Epidermal melanocyte (primary cell): ENCODE data around the gene GYPB.
"Not testable (repeated sequence)": the region's sequence is repeated elsewhere in the genome, so short reads cannot be mapped to it uniquely, and the experiment has no call there.

Source experiments
- DNase-seq: peaks from one replicate; pipeline ENCODE4 v3.0.0; 2011; ENCODE audit warnings: low spot score; ENCODE audit not compliant: insufficient read length

The GYPB gene

DNA sequence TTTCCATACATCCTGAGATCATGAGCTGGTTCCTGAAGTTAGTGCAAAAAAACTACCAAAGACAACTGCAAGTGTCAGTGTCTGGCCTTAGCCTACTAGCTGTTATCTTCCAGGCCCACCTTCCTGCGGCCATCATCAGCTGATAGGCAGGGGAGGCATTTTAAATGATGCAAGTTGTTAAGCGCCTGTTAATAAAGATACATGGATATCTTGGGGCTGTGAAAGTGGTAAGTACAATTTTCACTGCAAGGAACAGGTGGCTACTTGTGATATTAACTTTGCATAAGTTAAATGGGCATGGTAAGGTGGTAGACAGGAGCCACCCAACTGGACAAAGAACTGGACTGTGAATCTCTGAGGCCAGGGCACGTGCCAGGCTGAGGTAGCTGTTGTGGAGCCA is at the start of gene GYPB:
Gene GYPB (minus strand): TSS at position 104 of the 400 bp plus-strand sequence. CDS start 93 bp downstream, at position 11.
- DNase-seq: not testable (repeated sequence)

GRCh38 chr4:144061556-144061955 is 42.4 kb upstream of the GYPB start:
- not testable (repeated sequence) for DNase-seq

- not testable (repeated sequence) for DNase-seq
These were observed 41.2 kb upstream of the GYPB start for GRCh38 chr4:144060234-144060859.

GRCh38 chr4:144056800-144057199 is 37.6 kb upstream of the GYPB start:
- no peak for DNase-seq

DNA sequence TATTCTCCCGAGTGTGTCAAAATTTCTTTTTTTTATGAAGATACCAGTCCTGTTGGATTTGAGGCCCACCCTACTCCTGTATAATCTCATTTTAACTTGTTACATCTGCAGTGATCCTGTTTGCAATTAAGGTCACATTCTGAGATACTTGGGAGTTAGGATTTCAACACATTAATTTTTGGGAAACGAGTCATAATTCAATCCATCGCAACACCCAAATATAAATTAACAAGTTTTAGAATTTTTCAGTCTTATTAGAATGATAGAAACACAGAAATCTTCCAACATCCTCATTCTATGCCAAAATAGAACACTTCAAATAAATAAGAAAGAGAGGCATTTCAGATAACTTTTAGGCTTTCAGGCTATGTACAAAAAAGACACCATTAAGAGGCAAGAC is 36.2 kb upstream of the GYPB start:
- not testable (repeated sequence) for DNase-seq

GRCh38 chr4:144051494-144051893 is 32.3 kb upstream of the GYPB start:
- DNase-seq: not testable (repeated sequence)

DNA sequence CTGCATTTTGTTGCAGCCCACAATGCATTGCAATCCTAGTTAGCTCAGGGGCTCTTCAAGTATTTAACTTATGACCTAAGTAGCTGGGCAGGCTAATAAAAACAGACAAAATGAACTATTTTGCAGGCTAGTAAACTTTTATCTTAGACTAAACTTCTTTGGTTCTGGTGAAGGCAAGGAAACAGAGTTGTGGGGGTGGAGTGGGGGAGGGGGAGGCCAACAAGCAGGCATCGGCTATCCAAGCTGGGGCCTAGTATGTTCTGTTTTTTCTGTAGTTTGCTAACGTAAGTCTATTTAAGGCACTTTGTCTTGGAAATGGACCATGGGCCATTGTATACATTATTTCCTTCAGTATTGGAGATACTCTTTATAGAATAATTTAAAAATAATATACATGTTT is 31.5 kb upstream of the GYPB start:
- not testable (repeated sequence) for DNase-seq

- DNase-seq: not testable (repeated sequence)
These were observed 30.6 kb upstream of the GYPB start for GRCh38 chr4:144049495-144050424.

GRCh38 chr4:144044936-144045335 is 25.8 kb upstream of the GYPB start:
- not testable (repeated sequence) for DNase-seq

- not testable (repeated sequence) for DNase-seq
These were observed 13.4 kb upstream of the GYPB start for GRCh38 chr4:144032580-144032979.

GRCh38 chr4:144031875-144032274 is 12.7 kb upstream of the GYPB start:
- not testable (repeated sequence) for DNase-seq

DNA sequence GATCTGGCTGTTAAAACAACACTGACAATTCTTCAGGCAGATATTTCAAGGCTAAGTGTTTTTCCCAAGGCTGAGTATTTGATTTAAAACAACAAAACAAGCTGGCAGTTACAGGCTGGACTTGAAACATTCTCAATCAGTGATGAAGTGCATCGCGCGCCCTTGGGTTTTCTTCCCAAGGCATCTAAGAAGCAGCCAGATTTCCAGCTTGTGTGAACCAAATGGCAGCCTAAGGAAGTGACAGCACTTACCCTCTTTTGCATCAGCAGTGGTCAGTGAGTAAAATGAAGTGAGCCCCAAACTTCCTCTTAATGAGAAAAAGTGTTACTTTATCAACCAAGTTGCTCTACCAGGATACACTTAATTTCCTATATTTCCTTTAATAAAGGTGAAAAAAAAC is 12.2 kb upstream of the GYPB start:
- not testable (repeated sequence) for DNase-seq

GRCh38 chr4:144030708-144031107 is 11.5 kb upstream of the GYPB start:
- DNase-seq: not testable (repeated sequence)

GRCh38 chr4:144026682-144027081 is 7.5 kb upstream of the GYPB start:
- DNase-seq: not testable (repeated sequence)

DNA sequence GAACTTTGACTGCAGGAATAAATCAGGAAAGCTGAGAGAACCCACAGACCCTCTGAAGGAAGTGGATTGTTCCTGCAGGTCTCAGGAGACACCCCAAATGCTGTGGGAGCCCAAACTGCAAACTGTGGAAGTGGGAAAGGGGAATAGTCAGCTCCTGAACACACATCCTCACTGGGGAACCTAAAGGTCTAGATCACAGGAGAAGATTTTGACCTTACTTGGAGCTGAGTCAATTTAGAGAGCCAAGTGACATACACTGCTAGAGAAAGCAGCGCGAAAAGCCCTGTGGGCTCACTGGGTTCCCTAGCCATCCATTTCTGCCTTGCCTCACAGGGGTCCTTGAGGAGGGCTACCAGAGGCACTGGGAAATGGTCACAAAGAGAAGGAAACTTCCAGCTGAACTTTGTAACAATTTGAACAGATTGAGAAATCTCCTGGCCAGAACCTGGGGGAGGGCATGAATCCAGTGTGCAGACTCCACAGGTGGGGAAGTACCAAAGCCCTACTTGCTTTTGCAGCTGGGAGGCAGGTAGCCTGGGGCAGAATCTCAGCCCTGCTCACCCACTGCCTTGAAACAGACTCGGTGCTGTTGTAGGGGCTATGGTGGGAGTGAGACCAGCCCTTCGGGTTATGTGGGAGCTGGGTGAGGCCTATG is 5.3 kb upstream of the GYPB start:
- not testable (repeated sequence) for DNase-seq

DNA sequence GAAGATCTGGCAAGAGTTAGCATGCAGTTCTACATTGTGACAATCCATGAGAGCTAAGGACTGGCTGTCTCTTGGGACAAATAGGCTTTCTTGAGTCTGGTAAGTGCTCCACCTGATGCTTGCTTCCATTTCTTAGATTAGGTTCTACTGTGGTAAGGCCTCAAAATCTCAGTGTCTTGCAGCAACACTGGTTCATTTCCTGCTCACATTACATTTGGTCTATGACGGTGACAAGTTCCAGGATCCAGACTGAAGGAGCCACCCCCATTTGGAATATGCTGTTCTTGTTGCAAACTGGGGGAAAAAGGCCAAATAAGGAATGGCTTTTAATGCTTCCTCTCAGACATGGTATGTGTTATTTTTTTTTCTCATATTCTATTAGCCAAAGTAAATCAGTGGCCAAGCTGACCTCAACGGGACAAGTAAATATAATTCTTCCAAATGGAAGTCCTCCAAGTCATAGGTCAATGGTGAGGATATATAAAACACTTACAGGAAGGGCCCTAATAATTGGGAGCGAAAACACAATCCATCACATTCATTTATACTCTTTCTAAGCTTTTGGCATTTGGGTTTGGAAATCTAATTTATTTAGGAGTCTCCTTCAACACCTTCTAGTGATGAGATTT is 3.7 kb upstream of the GYPB start:
- not testable (repeated sequence) for DNase-seq

DNA sequence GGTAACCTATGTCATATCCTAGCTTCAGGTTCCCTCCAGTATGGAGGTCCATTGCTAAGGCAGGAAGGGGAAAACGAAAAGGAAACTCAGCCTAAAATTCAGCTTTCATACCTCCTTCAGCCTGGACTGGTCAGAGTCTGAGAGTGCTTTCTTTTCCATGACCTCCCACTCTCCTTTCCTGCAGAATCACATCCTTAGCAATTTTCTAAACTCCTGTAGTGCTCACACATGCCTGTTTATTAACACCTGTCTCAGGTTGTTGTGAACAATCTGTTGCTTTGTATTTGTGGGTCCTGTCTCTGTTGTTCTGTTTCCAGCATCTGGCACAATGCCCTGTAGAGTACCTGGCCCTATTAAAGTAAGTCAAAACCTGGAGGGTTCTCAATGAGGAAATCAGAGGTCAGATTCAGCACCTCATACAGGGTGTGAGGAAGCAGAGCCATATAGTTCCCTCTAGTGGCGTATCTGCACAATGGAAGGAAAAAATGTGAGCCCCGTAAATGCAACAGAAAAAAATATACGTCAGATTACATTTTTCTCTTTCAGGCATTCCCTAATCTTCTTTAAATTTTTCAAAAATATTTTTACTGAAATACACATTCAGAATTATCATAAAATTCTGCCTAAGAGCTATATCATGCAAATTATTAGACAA is 2.3 kb upstream of the GYPB start:
- not testable (repeated sequence) for DNase-seq

DNA sequence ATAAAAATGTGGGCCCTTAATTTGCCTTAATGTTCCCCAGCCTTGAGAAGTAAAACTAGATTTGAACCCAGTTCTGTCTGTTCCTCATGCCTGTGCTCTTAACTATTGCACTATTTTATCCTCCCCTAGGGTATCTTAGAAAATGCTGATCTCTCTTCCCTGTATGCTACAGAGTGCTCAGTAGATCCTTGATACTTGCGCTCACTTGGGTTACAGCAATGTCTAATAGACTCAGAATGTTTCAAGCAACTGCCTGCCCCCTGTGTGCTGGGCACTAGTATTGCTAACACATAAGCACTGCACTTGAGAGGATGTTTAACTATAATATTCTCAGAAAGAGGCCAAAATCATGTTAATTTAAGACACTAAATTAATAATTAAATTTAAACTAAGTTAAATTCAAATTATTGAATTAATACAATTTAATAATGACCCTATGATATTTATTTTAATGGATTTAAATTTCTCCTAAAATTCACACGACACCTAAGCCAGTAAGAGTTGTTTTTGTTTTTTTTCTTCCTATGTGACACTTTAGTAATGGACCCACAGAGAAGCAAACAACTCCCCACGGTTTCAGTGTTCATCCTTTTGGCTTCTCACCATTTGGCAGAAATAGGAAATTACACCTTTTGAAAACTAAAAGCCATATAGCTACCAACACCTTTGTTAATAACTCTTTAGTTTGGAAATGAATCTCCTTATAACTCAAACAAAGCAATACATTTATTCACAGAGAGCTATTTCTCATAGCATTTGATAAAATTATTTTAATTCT is 768 bp downstream of the GYPB start:
- not testable (repeated sequence) for DNase-seq

DNA sequence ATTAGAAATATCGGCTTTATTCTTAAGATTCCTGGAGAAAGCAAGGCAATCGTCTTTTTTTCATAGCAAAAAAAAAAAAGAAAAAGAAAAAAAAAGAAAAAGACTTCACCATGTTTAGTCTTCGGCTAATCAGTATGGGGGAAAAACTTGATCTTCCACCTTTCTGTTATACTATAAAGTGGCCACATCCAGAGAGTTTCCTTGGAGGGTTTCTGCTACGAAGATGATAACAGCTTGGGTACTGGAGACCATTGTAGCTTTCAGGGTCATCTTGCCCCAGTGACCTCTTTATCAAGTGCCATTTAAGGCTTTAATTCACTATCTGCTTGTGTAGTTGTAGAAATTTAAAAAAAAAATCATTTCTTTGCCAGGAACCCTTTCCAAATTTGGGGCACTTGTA is 1.9 kb downstream of the GYPB start:
- not testable (repeated sequence) for DNase-seq

DNA sequence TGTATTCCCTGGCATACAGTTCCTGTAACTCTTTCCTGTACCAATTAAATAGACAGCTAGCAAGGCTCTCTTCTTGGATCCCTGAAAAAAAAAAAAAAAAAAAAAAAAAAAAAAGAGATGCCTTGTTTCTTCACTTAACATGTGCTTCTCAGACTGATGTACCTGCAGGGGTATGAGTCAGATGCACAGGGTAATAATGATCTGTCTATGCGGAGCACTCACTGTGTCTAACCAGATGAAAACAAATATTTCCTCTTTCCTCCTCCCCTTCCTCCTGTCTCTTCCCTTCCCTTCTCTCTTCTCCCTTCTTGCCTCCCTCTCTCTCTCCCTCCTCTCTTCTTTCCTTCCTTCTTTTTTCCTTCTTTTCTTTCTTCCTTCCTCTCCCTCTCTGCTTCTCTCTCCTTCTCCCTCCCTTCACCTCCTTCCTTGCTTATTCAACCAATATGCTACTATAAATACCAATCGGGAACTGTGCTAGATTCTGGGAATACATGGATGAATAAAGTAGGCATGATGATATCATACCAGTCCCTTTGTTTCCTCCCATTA is 3.0 kb downstream of the GYPB start:
- not testable (repeated sequence) for DNase-seq
